HG02571 (cell line): ENCODE measurements around the gene PLD6.
"Not testable (repeated sequence)": the region's sequence is repeated elsewhere in the genome, so short reads cannot be mapped to it uniquely, and the experiment has no call there.

ENCODE experiments used
- ATAC-seq: cut with Tn5 transposase; IDR thresholded peaks from one replicate; pipeline ENCODE4 v1.9.1; 2021; ENCODE audit warnings: mild to moderate bottlenecking, moderate library complexity; ENCODE audit not compliant: unreplicated experiment

The PLD6 gene

GRCh38 chr17:17206124-17206912 lies at the start of gene PLD6:
Gene PLD6 (minus strand): TSS chr17:17206333. CDS start chr17:17206286, 47 bp downstream.
- peak; percentile 52 for ATAC-seq

GRCh38 chr17:17255689-17256088 lies 49.6 kb upstream of the PLD6 start:
- ATAC-seq = not testable (repeated sequence)

- no peak for ATAC-seq
Measured at GRCh38 chr17:17254036-17254435, 47.9 kb upstream of the PLD6 start.

GRCh38 chr17:17253406-17253805 lies 47.3 kb upstream of the PLD6 start:
- ATAC-seq = no peak

- ATAC-seq = no peak
Measured at GRCh38 chr17:17252149-17252661, 46.1 kb upstream of the PLD6 start.

- no peak for ATAC-seq
Measured at GRCh38 chr17:17246879-17247278, 40.7 kb upstream of the PLD6 start.

- no peak for ATAC-seq
Measured at GRCh38 chr17:17243163-17243562, 37.0 kb upstream of the PLD6 start.

GRCh38 chr17:17242246-17242645 lies 36.1 kb upstream of the PLD6 start:
- no peak for ATAC-seq

- no peak for ATAC-seq
Measured at GRCh38 chr17:17241656-17242055, 35.5 kb upstream of the PLD6 start.

DNA sequence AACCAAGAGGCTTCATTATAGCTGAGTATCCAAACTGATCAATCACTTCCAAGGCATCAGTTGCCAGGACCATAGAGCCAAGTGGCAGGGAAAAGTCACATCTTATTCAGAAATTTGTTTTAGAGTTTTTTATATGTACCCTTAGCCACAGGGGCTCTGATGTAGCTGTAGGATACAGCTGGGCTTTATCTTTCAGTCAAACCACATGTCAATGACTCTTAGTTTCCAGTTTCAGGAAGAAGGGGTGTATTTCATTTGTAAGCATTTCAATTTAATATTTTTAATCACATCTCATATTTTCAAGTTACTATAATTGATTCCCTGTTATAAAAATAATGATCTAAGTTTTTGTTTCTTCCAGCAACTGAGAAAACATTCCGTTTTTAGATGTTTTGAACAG lies 33.7 kb upstream of the PLD6 start:
- no peak for ATAC-seq

GRCh38 chr17:17237026-17237799 lies 31.1 kb upstream of the PLD6 start, which contains the start of gene FLCN:
Gene FLCN (minus strand): TSS chr17:17237168. CDS start chr17:17228137, 9,031 bp downstream.
- ATAC-seq = peak; percentile 74

DNA sequence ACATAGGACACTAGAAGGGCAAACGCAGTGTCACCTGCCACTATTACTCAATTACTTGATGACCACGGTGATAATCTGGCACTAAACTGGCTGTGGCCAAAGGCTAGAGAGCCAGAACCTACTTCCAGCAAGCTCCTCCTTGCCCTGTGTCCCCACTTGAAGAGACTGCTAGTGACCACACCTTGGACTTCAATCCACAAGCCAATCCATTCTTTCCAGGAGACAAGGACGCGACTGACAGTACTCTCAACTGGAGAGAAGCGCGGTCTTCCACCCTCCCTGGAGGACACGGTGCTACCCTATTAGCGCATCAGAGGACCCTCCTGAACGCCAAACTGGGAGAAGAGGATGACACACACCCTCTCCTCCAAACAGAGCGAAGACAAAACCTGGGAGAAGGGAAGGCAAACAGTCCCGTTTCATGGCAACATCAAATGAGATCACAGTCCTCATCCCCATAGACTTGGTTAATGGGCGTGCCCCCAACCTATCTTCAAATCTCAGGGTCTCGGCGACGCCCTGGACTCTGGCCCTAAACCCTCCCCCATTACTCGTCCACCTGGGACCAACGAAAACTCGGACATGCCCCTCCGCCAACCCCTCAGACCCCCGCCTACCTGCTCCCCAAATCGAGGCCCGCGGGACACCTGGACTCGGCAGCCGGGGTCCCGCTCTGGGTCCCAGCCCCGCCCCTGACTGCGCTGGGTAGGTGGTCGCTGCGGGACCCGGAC lies 30.3 kb upstream of the PLD6 start:
- peak; percentile 4 for ATAC-seq

- ATAC-seq = no peak
Measured at GRCh38 chr17:17235212-17236174, 29.4 kb upstream of the PLD6 start.

- no peak for ATAC-seq
Measured at GRCh38 chr17:17232303-17232621, 26.1 kb upstream of the PLD6 start.

- no peak for ATAC-seq
Measured at GRCh38 chr17:17231621-17232302, 25.6 kb upstream of the PLD6 start.

DNA sequence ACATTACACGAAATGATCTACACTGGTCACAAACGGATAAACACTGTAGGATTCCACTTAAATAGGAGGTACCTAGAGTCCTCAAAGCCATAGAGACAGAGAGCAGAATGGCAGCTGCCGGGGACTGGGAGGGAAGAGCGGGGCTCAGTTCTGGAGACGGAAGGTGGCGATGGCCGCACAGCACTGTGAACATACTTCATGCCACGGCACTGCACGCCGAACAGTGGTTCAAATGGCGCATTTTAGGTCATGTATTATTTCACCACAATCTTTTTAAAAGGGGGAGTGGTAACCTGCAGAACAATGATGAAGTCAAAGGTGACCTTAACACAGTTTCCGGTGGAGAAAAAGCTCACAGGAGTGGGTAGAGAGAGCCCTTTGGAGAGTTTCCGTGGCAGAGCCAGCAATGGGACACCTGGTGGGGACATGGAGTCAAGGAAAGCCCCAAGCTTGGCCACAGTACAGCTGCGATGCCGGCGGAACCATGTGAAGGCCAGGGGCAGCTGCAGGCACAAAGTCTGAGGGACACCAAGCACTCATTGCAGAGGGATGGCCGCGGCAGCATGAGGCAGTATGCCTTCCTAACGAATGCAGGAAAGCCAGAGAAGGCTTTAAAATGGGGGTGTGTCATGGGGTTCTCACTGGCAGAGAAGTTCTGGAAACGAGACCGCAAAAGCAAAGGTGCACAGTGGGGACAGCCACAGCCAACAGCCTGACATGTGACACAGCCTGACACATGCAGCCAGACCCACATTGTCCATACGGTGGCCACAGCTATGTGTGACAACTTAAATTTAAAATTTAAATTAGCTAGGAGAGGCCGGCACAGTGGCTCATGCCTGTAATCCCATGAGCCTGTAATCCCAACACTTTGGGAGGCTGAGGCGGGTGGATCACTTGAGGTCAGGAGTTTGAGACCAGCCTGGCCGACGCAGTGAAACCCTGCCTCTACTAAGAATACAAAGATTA lies 23.6 kb upstream of the PLD6 start:
- ATAC-seq = no peak

GRCh38 chr17:17228521-17229279 lies 22.6 kb upstream of the PLD6 start:
- ATAC-seq = no peak
